GM12878 (cell line): ENCODE data around the gene DMD.

Experiments used
- BACH1 ChIP-seq: fragments of 450-650 bp; IDR thresholded peaks from 2 replicates; pipeline ENCODE4 v1.6.1; 2017; ENCODE audit warnings: mild to moderate bottlenecking, borderline replicate concordance
- CBFB ChIP-seq: IDR thresholded peaks from 2 replicates; pipeline ENCODE4 v1.6.1; 2016; ENCODE audit warnings: antibody characterized with exemption, low read depth
- CREB1 ChIP-seq: IDR thresholded peaks from 2 replicates; pipeline ENCODE4 v1.6.1; 2012; ENCODE audit warnings: low read depth, mild to moderate bottlenecking, inconsistent platforms
- ELK1 ChIP-seq: IDR thresholded peaks from 2 replicates; pipeline ENCODE4 v1.6.1; 2012; ENCODE audit warnings: low read depth, low read length, improper control_type of control experiment
- ESRRA ChIP-seq: IDR thresholded peaks from 2 replicates; pipeline ENCODE4 v1.6.1; 2012; ENCODE audit warnings: mild to moderate bottlenecking, low read length, improper control_type of control experiment
- EZH2 ChIP-seq: IDR thresholded peaks from 2 replicates; pipeline ENCODE4 v1.6.1; 2012; ENCODE audit warnings: low read depth, mild to moderate bottlenecking, control low read depth, inconsistent platforms, low read length, borderline replicate concordance; ENCODE audit not compliant: control insufficient read depth
- HCFC1 ChIP-seq: fragments of 150-350 bp; IDR thresholded peaks from 2 replicates; pipeline ENCODE4 v1.6.1; 2014; ENCODE audit warnings: low read length
- HDGF ChIP-seq: fragments of 450-650 bp; IDR thresholded peaks from 2 replicates; pipeline ENCODE4 v1.6.1; 2016; ENCODE audit warnings: antibody characterized with exemption
- POLR2A ChIP-seq: IDR thresholded peaks from 2 replicates; pipeline ENCODE4 v1.6.1; 2011; ENCODE audit warnings: low read depth, mild to moderate bottlenecking, low read length
- RFX5 ChIP-seq: IDR thresholded peaks from 2 replicates; pipeline ENCODE4 v1.6.1; 2011; ENCODE audit warnings: low read depth, low read length, improper control_type of control experiment
- SMC3 ChIP-seq: IDR thresholded peaks from 2 replicates; pipeline ENCODE4 v1.6.1; 2011; ENCODE audit warnings: low read length, improper control_type of control experiment, borderline replicate concordance
- SP1 ChIP-seq: IDR thresholded peaks from one replicate; pipeline ENCODE4 v1.6.1; 2011; ENCODE audit warnings: low read depth, low read length
- TF ChIP-seq, protein P1 (sequence below), 3 experiments: IDR thresholded peaks in 2 of 3; conservative IDR thresholded peaks in 1 of 3; 2 replicates each; pipeline ENCODE4 v1.5.1; 2011; ENCODE audit warnings: low read depth in 3 of 3, low read length in 3 of 3, mild to moderate bottlenecking in 3 of 3, control low read depth in 2 of 3, moderate library complexity in 2 of 3, inconsistent platforms in 1 of 3, mixed read lengths in 1 of 3; ENCODE audit not compliant: control insufficient read depth in 2 of 3, insufficient read depth in 1 of 3; ENCODE audit errors: extremely low read depth in 1 of 3

- no peak for TF ChIP-seq RFX5
- TF ChIP-seq CREB1 = no peak
- TF ChIP-seq SMC3 = no peak
- TF ChIP-seq POLR2A = no peak
- no peak for TF ChIP-seq HCFC1
- TF ChIP-seq ESRRA = no peak
- TF ChIP-seq CBFB = no peak
- TF ChIP-seq EZH2 = no peak
- TF ChIP-seq, protein P1, sequence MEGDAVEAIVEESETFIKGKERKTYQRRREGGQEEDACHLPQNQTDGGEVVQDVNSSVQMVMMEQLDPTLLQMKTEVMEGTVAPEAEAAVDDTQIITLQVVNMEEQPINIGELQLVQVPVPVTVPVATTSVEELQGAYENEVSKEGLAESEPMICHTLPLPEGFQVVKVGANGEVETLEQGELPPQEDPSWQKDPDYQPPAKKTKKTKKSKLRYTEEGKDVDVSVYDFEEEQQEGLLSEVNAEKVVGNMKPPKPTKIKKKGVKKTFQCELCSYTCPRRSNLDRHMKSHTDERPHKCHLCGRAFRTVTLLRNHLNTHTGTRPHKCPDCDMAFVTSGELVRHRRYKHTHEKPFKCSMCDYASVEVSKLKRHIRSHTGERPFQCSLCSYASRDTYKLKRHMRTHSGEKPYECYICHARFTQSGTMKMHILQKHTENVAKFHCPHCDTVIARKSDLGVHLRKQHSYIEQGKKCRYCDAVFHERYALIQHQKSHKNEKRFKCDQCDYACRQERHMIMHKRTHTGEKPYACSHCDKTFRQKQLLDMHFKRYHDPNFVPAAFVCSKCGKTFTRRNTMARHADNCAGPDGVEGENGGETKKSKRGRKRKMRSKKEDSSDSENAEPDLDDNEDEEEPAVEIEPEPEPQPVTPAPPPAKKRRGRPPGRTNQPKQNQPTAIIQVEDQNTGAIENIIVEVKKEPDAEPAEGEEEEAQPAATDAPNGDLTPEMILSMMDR (IDR thresholded peaks at IDR 0.05 in 2 of 3, conservative IDR thresholded peaks at IDR 0.05 in 1 of 3; ENCODE audit: control insufficient read depth in 2 of 3, extremely low read depth in 1 of 3, insufficient read depth in 1 of 3, low read depth in 3 of 3, low read length in 3 of 3) = no peak
- no peak for TF ChIP-seq BACH1
- no peak for TF ChIP-seq ELK1
- TF ChIP-seq HDGF = no peak
- no peak for TF ChIP-seq SP1
These were observed 593.2 kb downstream of the DMD start for GRCh38 chrX:32618154-32618553.
